A549 (cell line): ENCODE measurements around the gene CHST15.

Experiments used
- CHD4 ChIP-seq: fragments of 200-600 bp; sonication (generic); IDR thresholded peaks from 2 replicates; pipeline ENCODE4 v1.6.1; 2016; ENCODE audit warnings: antibody characterized with exemption, mild to moderate bottlenecking, borderline replicate concordance
- CTCF ChIP-seq: fragments of >200 bp; sonication (Bioruptor Twin); formaldehyde crosslinking; IDR thresholded peaks from 3 replicates; pipeline ENCODE4 v1.5.1; 2016
- EP300 ChIP-seq, 2 experiments: fragments of >200 bp; sonication (Bioruptor Twin); formaldehyde crosslinking; IDR thresholded peaks; 2 replicates in 1 of 2; 3 replicates in 1 of 2; pipeline ENCODE4 v1.6.1; 2016 to 2017
- KDM5A ChIP-seq: fragments of 200-600 bp; sonication (generic); IDR thresholded peaks from 2 replicates; pipeline ENCODE4 v1.6.1; 2016; ENCODE audit warnings: antibody characterized with exemption, mild to moderate bottlenecking
- POLR2A ChIP-seq: IDR thresholded peaks from 2 replicates; pipeline ENCODE4 v1.6.1; 2012; ENCODE audit warnings: mild to moderate bottlenecking, low read length
- REST ChIP-seq: fragments of 200-600 bp; sonication (generic); IDR thresholded peaks from 2 replicates; pipeline ENCODE4 v1.6.1; 2016; ENCODE audit warnings: antibody characterized with exemption, mild to moderate bottlenecking, moderate library complexity
- RNF2 ChIP-seq: fragments of 200-600 bp; sonication (generic); IDR thresholded peaks from 2 replicates; pipeline ENCODE4 v1.6.1; 2016; ENCODE audit warnings: low read depth, mild to moderate bottlenecking, antibody characterized with exemption, moderate library complexity, borderline replicate concordance
- TF ChIP-seq, protein P1 (sequence below): fragments of 450-650 bp; IDR thresholded peaks from 2 replicates; pipeline ENCODE4 v1.6.1; 2014; ENCODE audit warnings: antibody characterized with exemption

DNA sequence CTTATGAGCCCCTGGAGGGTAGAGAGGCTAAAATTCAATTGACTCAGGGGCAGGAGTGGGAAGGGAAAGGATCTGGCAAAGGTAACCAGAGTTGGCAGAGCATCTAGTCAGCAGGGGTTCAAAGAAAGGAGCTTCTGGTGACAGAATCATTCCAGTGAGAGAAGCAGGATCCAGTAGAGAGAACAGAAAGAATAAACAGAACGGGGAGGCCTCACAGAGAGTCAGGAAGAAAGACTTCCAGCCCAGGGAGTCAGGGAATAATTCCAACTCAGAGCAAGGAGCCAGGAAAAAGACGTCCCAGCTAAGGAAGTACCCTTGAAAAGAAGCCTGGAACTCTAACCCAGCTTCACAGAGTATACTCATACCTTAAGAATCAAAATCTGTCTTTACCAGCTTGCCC is 135.2 kb downstream of the CHST15 start:
- TF ChIP-seq CHD4 (no peak), EP300 (IDR thresholded peaks at IDR 0.05) (no peak), KDM5A (no peak), RNF2 (no peak), POLR2A (no peak), REST (no peak), CTCF (no peak)
- TF ChIP-seq, protein P1, sequence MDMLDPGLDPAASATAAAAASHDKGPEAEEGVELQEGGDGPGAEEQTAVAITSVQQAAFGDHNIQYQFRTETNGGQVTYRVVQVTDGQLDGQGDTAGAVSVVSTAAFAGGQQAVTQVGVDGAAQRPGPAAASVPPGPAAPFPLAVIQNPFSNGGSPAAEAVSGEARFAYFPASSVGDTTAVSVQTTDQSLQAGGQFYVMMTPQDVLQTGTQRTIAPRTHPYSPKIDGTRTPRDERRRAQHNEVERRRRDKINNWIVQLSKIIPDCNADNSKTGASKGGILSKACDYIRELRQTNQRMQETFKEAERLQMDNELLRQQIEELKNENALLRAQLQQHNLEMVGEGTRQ: no peak
